Ammon's horn (tissue), 1 donor: ENCODE results near the gene PTPN5.
"Not testable (repeated sequence)": the region's sequence is repeated elsewhere in the genome, so short reads cannot be mapped to it uniquely, and the experiment has no call there.

Source experiments
- DNase-seq: peaks from one replicate; pipeline ENCODE4 v3.0.0-alpha.2; 2016; ENCODE audit warnings: low spot score

PTPN5 gene

DNA sequence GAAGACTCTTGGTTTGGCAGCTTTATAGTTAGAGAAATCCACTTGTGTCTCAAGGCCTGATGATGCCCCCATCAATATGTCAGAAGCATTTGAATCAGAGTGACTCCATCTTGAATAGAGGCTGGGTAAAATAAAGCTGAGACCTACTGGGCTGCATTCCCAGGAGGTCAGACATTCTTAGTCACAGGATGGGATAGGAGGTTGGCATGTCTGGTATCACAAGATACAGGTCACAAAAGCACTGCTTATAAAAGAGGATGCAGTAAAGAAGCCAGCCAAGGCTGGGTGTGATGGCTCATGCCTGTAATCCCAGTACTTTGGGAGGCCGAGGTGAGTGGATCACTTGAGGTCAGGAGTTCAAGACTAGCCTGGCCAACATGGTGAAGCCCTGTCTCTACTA lies 109.6 kb downstream of the PTPN5 start:
- not testable (repeated sequence) for DNase-seq
